Right atrium auricular region (tissue), 2 donors: ENCODE results near the gene PARVG. TPM values are rescaled to one million over a fixed set of nuclear protein-coding genes. Genes with fewer than 3 reads are reported as not detected.
A peak's percentile ranks its signal among the peaks of the same experiment; 100 is the strongest.

ENCODE experiments used
- DNase-seq: peaks from one replicate; pipeline ENCODE4 v3.0.0-alpha.2; 2019; ENCODE audit warnings: low spot score
- H3K27ac ChIP-seq, 2 donors: fragments of 200-600 bp; sonication (generic); 1 replicate in 1 of 2; 2 replicates in 1 of 2; pipeline ENCODE4 v1.5.1; 2016 to 2019
- H3K27me3 ChIP-seq, 2 donors: fragments of 200-600 bp; sonication (generic); one replicate each; pipeline versions ENCODE4 v1.5.1 to v1.6.0; 2017 to 2019
- H3K36me3 ChIP-seq: fragments of 200-600 bp; sonication (generic); one replicate; pipeline ENCODE4 v1.5.1; 2016
- H3K4me1 ChIP-seq, 2 donors: fragments of 200-600 bp; sonication (generic); one replicate each; pipeline versions ENCODE4 v1.5.1 to v1.6.0; 2017 to 2019
- H3K4me3 ChIP-seq, 2 donors: fragments of 200-600 bp; sonication (generic); 1 replicate in 1 of 2; 2 replicates in 1 of 2; pipeline ENCODE4 v1.5.1; 2017 to 2019; ENCODE audit warnings: mild to moderate bottlenecking in 1 of 2, moderate library complexity in 1 of 2
- H3K9me3 ChIP-seq, 2 donors: fragments of 200-600 bp; sonication (generic); one replicate each; pipeline ENCODE4 v1.5.1; 2019
- CTCF ChIP-seq, 2 donors: fragments of 200-600 bp; sonication (generic); IDR thresholded peaks; one replicate each; pipeline ENCODE4 v1.5.1; 2019; ENCODE audit warnings: antibody characterized with exemption in 2 of 2
- total RNA-seq, 2 donors: library from RNA; depleted of rRNA; stranded (reverse); fragments of >200 nt; gene quantifications; one replicate each; pipeline ENCODE4 v1.1.0, GENCODE V29; 2016

The PARVG gene
- total RNA-seq, 2 donors from 2014 or later: 2.1 to 7.2 TPM

DNA sequence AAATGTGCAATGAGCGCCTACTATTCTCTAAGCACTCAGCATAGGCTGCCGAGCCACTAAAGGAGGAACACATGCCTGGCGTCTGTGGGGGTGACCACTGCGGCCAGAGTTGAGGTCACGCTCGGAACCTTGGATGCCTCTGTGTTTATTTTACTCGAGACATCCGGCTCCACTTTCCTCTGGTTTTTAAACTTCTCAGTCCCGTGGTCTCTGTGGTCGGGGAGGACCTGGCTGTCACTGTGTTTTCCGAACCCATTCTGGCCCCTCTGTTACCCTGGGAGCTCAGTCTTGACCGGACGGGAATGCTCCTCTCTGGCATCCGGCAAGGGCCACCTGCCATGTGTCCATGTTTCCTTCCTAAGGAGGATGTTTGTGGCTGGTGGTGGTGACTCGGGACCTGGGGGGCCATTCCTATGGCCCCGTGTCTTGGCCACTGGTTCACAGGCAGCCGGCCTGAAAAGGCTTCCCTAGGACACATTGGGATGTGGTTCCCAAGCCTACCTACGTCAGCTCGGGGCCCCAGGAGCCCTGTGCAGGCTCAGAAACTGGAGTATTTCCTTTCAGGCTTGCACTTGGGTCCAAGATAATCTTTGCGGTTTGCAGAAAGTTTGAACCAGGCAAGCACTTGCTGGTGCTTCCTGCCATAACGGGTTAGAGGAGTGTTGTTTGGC lies 46.7 kb upstream of the PARVG start:
- H3K27me3 ChIP-seq: no peaks in the 10 kb centered on the region
- DNase-seq: no peak
- H3K4me3 ChIP-seq: no peak overlapping the region
- no peak for TF ChIP-seq CTCF (IDR thresholded peaks at IDR 0.05)
- peaks cover 0 to 19% of the 10 kb centered on the region in 2 donors for H3K4me1 ChIP-seq
- peaks cover 43% of the 10 kb centered on the region for H3K36me3 ChIP-seq
- H3K9me3 ChIP-seq: peaks cover 8 to 13% of the 10 kb centered on the region in 2 donors
- H3K27ac ChIP-seq: no peak overlapping the region

DNA sequence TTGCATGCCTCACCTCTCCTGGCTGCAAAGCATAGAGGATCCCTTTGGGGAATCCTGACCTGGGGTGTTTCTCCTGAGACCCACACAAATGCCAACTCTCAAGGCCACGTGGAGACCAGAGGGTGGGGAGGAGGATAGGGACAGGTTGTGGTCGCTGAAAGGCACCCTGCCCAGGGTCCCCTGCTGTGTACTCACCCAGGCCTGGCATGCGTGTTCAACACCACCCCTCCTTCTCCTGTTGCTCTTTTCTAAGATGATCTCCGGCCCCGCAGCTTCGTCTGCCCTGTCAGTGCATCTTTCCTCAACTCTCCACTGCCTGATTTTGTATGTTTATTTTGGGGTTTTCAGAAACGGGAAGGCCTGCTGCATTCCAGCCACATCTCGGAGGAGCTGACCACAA lies 44.6 kb upstream of the PARVG start:
- Histone ChIP-seq H3K27ac (no peak overlapping the region), H3K27me3 (no peaks in the 10 kb centered on the region), H3K4me3 (no peak overlapping the region), H3K9me3 (peaks cover 8 to 13% of the 10 kb centered on the region in 2 donors), H3K4me1 (peaks cover 0 to 19% of the 10 kb centered on the region in 2 donors), H3K36me3 (peaks cover 43% of the 10 kb centered on the region)
- no peak for DNase-seq
- TF ChIP-seq CTCF (IDR thresholded peaks at IDR 0.05): no peak

- no peak for DNase-seq
- TF ChIP-seq CTCF (IDR thresholded peaks at IDR 0.05): no peak
- Histone ChIP-seq H3K27ac (no peak overlapping the region), H3K4me3 (no peak overlapping the region), H3K9me3 (peaks cover 8 to 13% of the 10 kb centered on the region in 2 donors), H3K36me3 (peaks cover 43% of the 10 kb centered on the region), H3K4me1 (peaks cover 0 to 19% of the 10 kb centered on the region in 2 donors), H3K27me3 (no peaks in the 10 kb centered on the region)
These were observed 43.9 kb upstream of the PARVG start for GRCh38 chr22:44136786-44137185.

GRCh38 chr22:44137415-44137814 lies 43.3 kb upstream of the PARVG start:
- Histone ChIP-seq H3K27me3 (no peaks in the 10 kb centered on the region), H3K9me3 (peaks cover 8 to 13% of the 10 kb centered on the region in 2 donors), H3K4me3 (no peak overlapping the region), H3K27ac (no peak overlapping the region), H3K36me3 (peaks cover 42% of the 10 kb centered on the region), H3K4me1 (peaks cover 0 to 13% of the 10 kb centered on the region in 2 donors)
- TF ChIP-seq CTCF (IDR thresholded peaks at IDR 0.05): no peak
- no peak for DNase-seq

DNA sequence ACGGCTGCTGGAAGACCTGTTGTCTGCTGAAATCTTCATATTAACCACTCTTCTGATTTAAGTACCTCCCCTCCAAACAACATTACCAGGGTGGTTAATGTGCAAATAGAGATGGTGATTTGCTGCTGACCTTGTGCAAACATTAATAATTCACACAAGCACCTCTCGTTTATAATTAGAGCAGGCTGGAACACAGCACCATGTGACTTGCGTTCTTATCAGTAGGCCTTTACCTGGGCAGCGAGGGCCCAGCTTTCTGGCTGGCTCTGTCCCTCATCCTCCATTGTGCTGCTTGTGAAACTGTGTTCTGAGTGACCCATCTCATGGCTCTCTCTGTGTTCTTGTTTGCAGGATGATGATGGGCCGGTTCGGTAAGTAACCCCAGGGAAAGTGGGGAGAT lies 41.0 kb upstream of the PARVG start:
- H3K27ac ChIP-seq: peak overlapping the region in 1 of 2 donors; percentile 19
- no peak overlapping the region for H3K4me3 ChIP-seq
- DNase-seq: no peak
- no peak for TF ChIP-seq CTCF (IDR thresholded peaks at IDR 0.05)
- no peaks in the 10 kb centered on the region for H3K4me1 ChIP-seq
- H3K27me3 ChIP-seq: no peaks in the 10 kb centered on the region
- peaks cover 8 to 13% of the 10 kb centered on the region in 2 donors for H3K9me3 ChIP-seq
- H3K36me3 ChIP-seq: peaks cover 30% of the 10 kb centered on the region
